Large intestine (tissue), 3 donors: ENCODE results near the gene KIF26B. TPM values are rescaled to one million over a fixed set of nuclear protein-coding genes. Genes with fewer than 3 reads are reported as not detected.

Experiments used
- DNase-seq, 2 donors: peaks; one replicate each; pipeline versions ENCODE4 v3.0.0 to v3.0.0-alpha.2; 2013
- H3K27ac ChIP-seq: one replicate; pipeline ENCODE4 v1.5.1; 2013; ENCODE audit warnings: low read length
- H3K27me3 ChIP-seq: 2 replicates; pipeline ENCODE4 v1.6.1; 2013; ENCODE audit warnings: low read length; ENCODE audit not compliant: control insufficient read depth, insufficient read depth
- H3K36me3 ChIP-seq: 2 replicates; pipeline ENCODE4 v1.6.1; 2013; ENCODE audit warnings: low read length; ENCODE audit not compliant: control insufficient read depth, insufficient read depth
- H3K4me1 ChIP-seq: one replicate; pipeline ENCODE4 v1.6.1; 2013; ENCODE audit warnings: low read length; ENCODE audit not compliant: control insufficient read depth, insufficient read depth
- H3K4me3 ChIP-seq: one replicate; pipeline ENCODE4 v1.5.1; 2013; ENCODE audit warnings: low read length
- H3K9me3 ChIP-seq: one replicate; pipeline ENCODE4 v1.6.1; 2013; ENCODE audit warnings: mild to moderate bottlenecking, low read depth, low read length, moderate library complexity; ENCODE audit not compliant: control insufficient read depth
- WGBS: methylation state at CpG from one replicate; pipeline ENCODE4 v1.1.5; 2013; ENCODE audit warnings: low lambda C conversion rate; ENCODE audit not compliant: insufficient coverage; 5-methylcytosine and 5-hydroxymethylcytosine counted together
- polyA plus RNA-seq: library from polyadenylated mRNA; unstranded; fragments of 120-200 nt; gene quantifications from one replicate; pipeline ENCODE4 v1.2.1, GENCODE V29; 2013

Gene KIF26B
- polyA plus RNA-seq, 1 donor, result 3.9 TPM

GRCh38 chr1:245155272-245156040, 671 bp downstream of the KIF26B start:
- Histone ChIP-seq H3K9me3 (peaks cover 5% of the 10 kb centered on the region), H3K27ac (no peak overlapping the region), H3K27me3 (peaks cover 14% of the 10 kb centered on the region), H3K4me1 (peaks cover 21% of the 10 kb centered on the region), H3K36me3 (no peaks in the 10 kb centered on the region), H3K4me3 (peak overlapping the region; percentile 77)
- no CpG with 5 or more reads among the region's 57 CpGs for whole genome bisulfite sequencing
- peak in 1 of 2 donors; percentile 52 for DNase-seq

DNA sequence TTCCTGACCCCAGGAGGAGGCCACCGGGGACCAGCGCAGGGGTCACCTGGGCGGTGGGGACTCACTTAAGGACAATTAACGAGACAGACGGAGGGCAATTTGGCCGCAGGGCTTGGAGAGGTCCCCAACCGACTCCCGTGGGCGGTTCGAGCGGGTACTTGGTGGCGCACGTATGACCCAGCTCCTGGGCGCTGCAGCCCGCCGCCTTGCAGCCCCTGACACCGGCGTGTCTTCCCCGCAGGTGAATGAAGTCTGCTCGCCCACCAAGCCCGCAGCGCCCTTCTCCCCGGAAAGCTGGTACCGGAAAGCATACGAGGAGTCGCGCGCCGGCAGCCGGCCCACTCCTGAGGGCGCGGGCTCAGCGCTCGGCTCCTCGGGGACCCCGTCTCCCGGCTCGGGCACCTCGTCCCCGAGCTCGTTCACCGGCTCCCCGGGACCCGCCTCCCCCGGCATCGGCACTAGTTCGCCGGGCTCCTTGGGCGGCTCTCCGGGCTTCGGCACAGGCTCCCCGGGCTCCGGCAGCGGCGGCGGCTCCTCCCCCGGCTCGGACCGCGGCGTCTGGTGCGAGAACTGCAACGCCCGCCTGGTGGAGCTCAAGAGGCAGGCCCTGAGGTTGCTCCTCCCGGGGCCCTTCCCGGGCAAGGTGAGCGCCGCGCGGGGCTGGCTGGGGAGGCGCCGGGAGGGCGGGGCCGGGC, 1.4 kb downstream of the KIF26B start:
- Histone ChIP-seq H3K27me3 (peaks cover 14% of the 10 kb centered on the region), H3K36me3 (no peaks in the 10 kb centered on the region), H3K4me1 (peaks cover 21% of the 10 kb centered on the region), H3K4me3 (peak overlapping the region; percentile 77), H3K27ac (no peak overlapping the region), H3K9me3 (peaks cover 5% of the 10 kb centered on the region)
- peak; percentile 75 to 88 for DNase-seq
- WGBS, result no CpG with 5 or more reads among the region's 74 CpGs

- peaks cover 14% of the 10 kb centered on the region for H3K27me3 ChIP-seq
- peak in 1 of 2 donors; percentile 58 for DNase-seq
- H3K9me3 ChIP-seq, result peaks cover 5% of the 10 kb centered on the region
- no CpG with 5 or more reads among the region's 44 CpGs for WGBS
- H3K36me3 ChIP-seq, result no peaks in the 10 kb centered on the region
- peak overlapping the region; percentile 77 for H3K4me3 ChIP-seq
- H3K4me1 ChIP-seq, result peaks cover 21% of the 10 kb centered on the region
- H3K27ac ChIP-seq, result peak overlapping the region; percentile 47
Observed at GRCh38 chr1:245156736-245157505, 2.1 kb downstream of the KIF26B start.

DNA sequence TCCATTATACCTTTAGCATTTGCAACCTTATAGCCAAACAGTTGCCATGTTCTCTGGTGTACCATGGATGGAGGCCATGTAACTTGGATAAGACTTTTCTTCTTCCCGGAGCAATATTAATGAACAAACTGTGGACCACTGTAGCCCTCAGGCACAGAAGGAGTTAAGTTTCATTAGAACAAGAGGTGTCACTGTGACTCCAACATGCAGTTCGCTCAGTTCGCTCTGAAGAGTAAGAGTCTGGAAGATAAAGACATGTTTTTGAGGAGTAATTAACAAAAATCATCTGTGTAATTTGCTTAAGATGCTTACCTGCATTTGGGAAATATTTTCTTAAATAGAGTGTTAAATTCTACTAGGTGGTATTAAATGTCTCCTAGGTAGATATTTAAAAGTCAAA, 4.1 kb downstream of the KIF26B start:
- Histone ChIP-seq H3K27me3 (peaks cover 9% of the 10 kb centered on the region), H3K27ac (no peak overlapping the region), H3K9me3 (peaks cover 1% of the 10 kb centered on the region), H3K4me3 (no peak overlapping the region), H3K36me3 (no peaks in the 10 kb centered on the region), H3K4me1 (peaks cover 12% of the 10 kb centered on the region)
- no peak for DNase-seq
- whole genome bisulfite sequencing, result no CpG with 5 or more reads among the region's 3 CpGs

GRCh38 chr1:245160288-245160687, 5.5 kb downstream of the KIF26B start:
- H3K4me1 ChIP-seq, result peaks cover 8% of the 10 kb centered on the region
- no CpG with 5 or more reads among the region's 5 CpGs for whole genome bisulfite sequencing
- DNase-seq, result no peak
- H3K4me3 ChIP-seq, result no peak overlapping the region
- peaks cover 5% of the 10 kb centered on the region for H3K27me3 ChIP-seq
- H3K36me3 ChIP-seq, result no peaks in the 10 kb centered on the region
- no peak overlapping the region for H3K27ac ChIP-seq
- no peaks in the 10 kb centered on the region for H3K9me3 ChIP-seq

DNA sequence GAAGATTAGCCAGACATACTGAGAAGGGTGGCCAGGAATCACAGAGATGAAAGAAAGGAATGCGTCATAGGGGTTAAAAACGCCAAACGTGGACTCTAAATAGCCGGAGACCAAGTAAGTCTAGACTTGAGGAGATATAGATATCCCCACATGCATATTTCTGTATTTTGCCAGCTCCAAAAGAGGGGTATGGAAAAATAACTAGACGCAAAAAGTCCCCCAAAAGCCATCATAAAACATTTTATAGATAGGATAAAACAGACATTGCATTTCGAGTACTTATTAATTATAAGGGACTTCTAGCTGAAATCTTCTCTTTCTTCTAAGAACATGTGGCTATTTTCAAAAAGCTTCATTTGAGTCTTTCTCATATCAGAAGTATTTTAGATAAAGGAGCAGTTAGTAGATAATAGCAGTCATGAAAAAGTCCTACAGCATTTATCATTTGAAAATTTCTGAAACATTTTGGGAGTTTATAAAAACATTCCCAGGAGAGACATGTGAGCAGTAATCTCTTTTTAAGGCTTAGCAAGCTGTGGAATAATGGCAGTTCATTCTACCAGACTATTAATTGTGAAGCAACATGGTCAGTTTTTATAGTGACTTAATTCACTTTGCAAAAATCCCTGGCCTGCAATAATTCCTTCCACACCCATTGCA, 6.1 kb downstream of the KIF26B start:
- Histone ChIP-seq H3K9me3 (no peaks in the 10 kb centered on the region), H3K4me1 (peaks cover 8% of the 10 kb centered on the region), H3K27ac (no peak overlapping the region), H3K27me3 (peaks cover 1% of the 10 kb centered on the region), H3K36me3 (no peaks in the 10 kb centered on the region), H3K4me3 (no peak overlapping the region)
- no peak for DNase-seq
- 100% methylated on average over 1 of the region's 6 CpGs for WGBS

DNA sequence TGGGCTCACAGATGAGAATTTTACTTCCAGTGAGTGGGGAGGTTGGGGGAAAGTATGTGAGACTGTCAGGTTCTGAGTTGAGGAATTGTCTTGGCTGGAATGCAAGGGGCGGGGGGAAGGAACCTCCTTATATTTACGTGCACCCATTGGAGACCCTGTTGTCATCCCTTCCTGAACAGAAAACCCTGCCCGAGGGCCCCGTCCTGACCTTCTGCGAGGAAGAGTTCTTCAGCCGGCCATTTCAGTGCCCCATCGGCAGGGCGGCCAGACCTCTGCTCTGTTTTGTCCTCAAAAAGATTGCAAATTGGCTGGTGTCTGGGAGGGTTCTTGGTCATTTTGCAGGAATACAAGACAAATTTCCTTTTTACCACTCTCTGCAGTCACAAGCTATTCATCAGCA, 7.1 kb downstream of the KIF26B start:
- Histone ChIP-seq H3K27me3 (no peaks in the 10 kb centered on the region), H3K4me1 (peaks cover 8% of the 10 kb centered on the region), H3K9me3 (no peaks in the 10 kb centered on the region), H3K36me3 (no peaks in the 10 kb centered on the region), H3K27ac (no peak overlapping the region), H3K4me3 (no peak overlapping the region)
- no peak for DNase-seq
- no CpG with 5 or more reads among the region's 8 CpGs for WGBS

- Histone ChIP-seq H3K9me3 (no peaks in the 10 kb centered on the region), H3K36me3 (no peaks in the 10 kb centered on the region), H3K4me3 (no peak overlapping the region), H3K27ac (no peak overlapping the region), H3K27me3 (no peaks in the 10 kb centered on the region), H3K4me1 (no peaks in the 10 kb centered on the region)
- DNase-seq, result no peak
- WGBS, result 100% methylated on average over 1 of the region's 10 CpGs
Observed at GRCh38 chr1:245166471-245166885, 11.7 kb downstream of the KIF26B start.

- H3K27ac ChIP-seq, result no peak overlapping the region
Observed at GRCh38 chr1:245168086-245168485, 13.3 kb downstream of the KIF26B start.

DNA sequence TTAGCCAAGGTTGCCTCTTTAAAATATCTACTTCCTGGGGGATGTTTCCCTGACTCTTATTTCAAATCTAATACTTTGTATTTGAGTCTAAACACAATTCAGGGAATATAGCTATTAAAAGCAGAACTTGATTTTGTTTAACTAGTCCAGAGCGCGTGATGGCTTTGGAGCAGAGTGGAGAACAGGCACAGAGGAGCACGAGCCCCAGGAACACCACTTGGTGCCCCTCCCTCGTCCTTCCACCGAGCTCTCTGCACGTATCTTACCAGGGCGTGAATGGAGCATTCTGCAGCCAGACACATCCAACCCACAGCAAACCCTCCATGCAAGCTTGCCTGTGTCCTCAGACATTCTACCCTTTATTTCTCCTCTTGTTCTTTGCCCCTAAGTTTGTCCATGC, 14.1 kb downstream of the KIF26B start:
- H3K36me3 ChIP-seq, result no peaks in the 10 kb centered on the region
- no peak overlapping the region for H3K4me3 ChIP-seq
- WGBS, result no CpG with 5 or more reads among the region's 7 CpGs
- no peak overlapping the region for H3K27ac ChIP-seq
- H3K9me3 ChIP-seq, result no peaks in the 10 kb centered on the region
- no peak for DNase-seq
- no peaks in the 10 kb centered on the region for H3K4me1 ChIP-seq
- no peaks in the 10 kb centered on the region for H3K27me3 ChIP-seq

More at GRCh38 chr1:245168086-245168485, 13.3 kb downstream of the KIF26B start:
- Histone ChIP-seq H3K4me3 (no peak overlapping the region), H3K9me3 (no peaks in the 10 kb centered on the region), H3K27me3 (no peaks in the 10 kb centered on the region), H3K36me3 (no peaks in the 10 kb centered on the region), H3K4me1 (no peaks in the 10 kb centered on the region)
- DNase-seq, result no peak
- no CpG with 5 or more reads among the region's 13 CpGs for WGBS
